HCT116 (cell line): ENCODE measurements around the gene ZMYM2. TPM values are rescaled to one million over a fixed set of nuclear protein-coding genes. Genes with fewer than 3 reads are reported as not detected.

Experiments used
- ATAC-seq: fragments of 200-7000 bp; cut with Tn5 transposase; 2 replicates; pipeline ENCODE4 v1.9.1; 2020; ENCODE audit warnings: mild to moderate bottlenecking, moderate library complexity
- BruUV-seq: library from RNA; stranded (reverse); fragments of 400-500 nt; replicated peaks from 2 replicates; lab custom pipeline; 2021; lab: Mats Ljungman, UMichigan
- CTCF ChIA-PET: fragments of 300-600 bp; sonication (Branson Sonifier 250); formaldehyde crosslinking; loops from one replicate; lab custom pipeline; 2021; ENCODE audit warnings: antibody characterized with exemption; lab: Charles Lee
- POLR2A ChIA-PET: fragments of 300-600, 350-600 bp; sonication (Branson Sonifier 250); formaldehyde crosslinking; loops from one replicate; lab custom pipeline; 2021; ENCODE audit warnings: antibody characterized with exemption; lab: Charles Lee
- RAD21 ChIA-PET, 2 experiments: fragments of 300-600 bp; sonication (Branson Sonifier 250); formaldehyde crosslinking; loops; one replicate each; lab custom pipeline; 2023; ENCODE audit warnings: low total read pairs in 2 of 2; ENCODE audit not compliant: uncharacterized antibody in 2 of 2, unreplicated experiment in 2 of 2, low non-redundant PET in 1 of 2; lab: Charles Lee
- DNase-seq: peaks from one replicate; pipeline ENCODE4 v3.0.0-alpha.2; 2010; ENCODE audit warnings: low read depth, low spot score
- H2AFZ ChIP-seq: fragments of 200-600 bp; shearing (Covaris generic), sonication (generic); 2 replicates; pipeline ENCODE4 v1.6.1; 2017; ENCODE audit warnings: low read depth, mixed run types, mixed read lengths, antibody characterized with exemption, low read length; ENCODE audit not compliant: poor library complexity, severe bottlenecking
- H3K27ac ChIP-seq: 2 replicates; pipeline ENCODE4 v1.5.1; 2012; ENCODE audit warnings: low read depth, low read length
- H3K27me3 ChIP-seq: fragments of 200-600 bp; sonication (generic); 2 replicates; pipeline ENCODE4 v1.6.1; 2016; ENCODE audit warnings: mixed run types, low read length, mixed read lengths; ENCODE audit not compliant: insufficient read depth
- H3K36me3 ChIP-seq, 2 experiments: fragments of 200-500 bp in 1 of 2; fragments of 200-600 bp in 1 of 2; sonication (Bioruptor generic) in 1 of 2; sonication (generic) in 1 of 2; 2 replicates each; pipeline versions ENCODE4 v1.5.1 to v1.6.1; 2014 to 2016; ENCODE audit warnings: low read length in 2 of 2, inconsistent platforms in 1 of 2, mixed read lengths in 1 of 2, mixed run types in 1 of 2; ENCODE audit not compliant: insufficient read depth in 2 of 2, control insufficient read depth in 1 of 2
- H3K4me1 ChIP-seq, 2 experiments: fragments of 200-600 bp in 1 of 2; sonication (generic) in 1 of 2; 2 replicates each; pipeline versions ENCODE4 v1.5.1 to v1.6.1; 2012 to 2017; ENCODE audit warnings: low read length in 2 of 2, inconsistent platforms in 1 of 2, mild to moderate bottlenecking in 1 of 2, mixed read lengths in 1 of 2, mixed run types in 1 of 2, moderate library complexity in 1 of 2; ENCODE audit not compliant: insufficient read depth in 2 of 2, control insufficient read depth in 1 of 2
- H3K4me2 ChIP-seq: fragments of 200-600 bp; sonication (generic); 2 replicates; pipeline ENCODE4 v1.6.1; 2017; ENCODE audit warnings: mixed run types, low read length, mixed read lengths
- H3K4me3 ChIP-seq, 2 experiments: fragments of 200-600 bp in 1 of 2; sonication (generic) in 1 of 2; replicated peaks in 1 of 2; 2 replicates each; pipeline ENCODE4 v1.5.1; 2011 to 2016; ENCODE audit warnings: low read length in 2 of 2, control low read depth in 1 of 2, low read depth in 1 of 2, mild to moderate bottlenecking in 1 of 2, mixed read lengths in 1 of 2, mixed run types in 1 of 2
- H3K79me2 ChIP-seq: fragments of 200-600 bp; sonication (generic); 2 replicates; pipeline ENCODE4 v1.6.1; 2017; ENCODE audit warnings: mild to moderate bottlenecking, mixed run types, low read length, moderate library complexity, mixed read lengths; ENCODE audit not compliant: insufficient read depth
- H3K9ac ChIP-seq: fragments of 200-600 bp; sonication (generic); 2 replicates; pipeline ENCODE4 v1.6.1; 2016; ENCODE audit warnings: low read length, mixed read lengths
- H3K9me2 ChIP-seq: fragments of 200-600 bp; sonication (generic), shearing (Covaris generic); 2 replicates; pipeline ENCODE4 v1.6.1; 2017; ENCODE audit warnings: mixed run types, mild to moderate bottlenecking, moderate library complexity; ENCODE audit not compliant: insufficient read depth
- H3K9me3 ChIP-seq, 2 experiments: fragments of 200-500 bp in 1 of 2; fragments of 200-600 bp in 1 of 2; sonication (Bioruptor generic) in 1 of 2; sonication (generic) in 1 of 2; 2 replicates each; pipeline ENCODE4 v1.6.1; 2014 to 2017; ENCODE audit warnings: low read length in 2 of 2, mixed read lengths in 2 of 2, inconsistent platforms in 1 of 2, low read depth in 1 of 2, mild to moderate bottlenecking in 1 of 2, mixed run types in 1 of 2, moderate library complexity in 1 of 2; ENCODE audit not compliant: control insufficient read depth in 1 of 2, insufficient read depth in 1 of 2
- H4K20me1 ChIP-seq: fragments of 200-600 bp; sonication (generic), shearing (Covaris generic); 2 replicates; pipeline ENCODE4 v1.6.1; 2017; ENCODE audit warnings: mixed run types, mild to moderate bottlenecking, moderate library complexity; ENCODE audit not compliant: insufficient read depth
- CBX3 ChIP-seq: IDR thresholded peaks from 2 replicates; pipeline ENCODE4 v1.6.1; 2012; ENCODE audit warnings: low read depth
- CEBPB ChIP-seq: IDR thresholded peaks from 2 replicates; pipeline ENCODE4 v1.6.1; 2012; ENCODE audit warnings: low read depth
- ELF1 ChIP-seq: IDR thresholded peaks from 2 replicates; pipeline ENCODE4 v1.6.1; 2012; ENCODE audit warnings: low read depth, borderline replicate concordance
- FOSL1 ChIP-seq: IDR thresholded peaks from 2 replicates; pipeline ENCODE4 v1.6.1; 2012; ENCODE audit warnings: low read depth
- POLR2AphosphoS5 ChIP-seq: IDR thresholded peaks from 2 replicates; pipeline ENCODE4 v1.6.1; 2011; ENCODE audit warnings: mild to moderate bottlenecking, low read depth, low read length, moderate library complexity
- RAD21 ChIP-seq: IDR thresholded peaks from 2 replicates; pipeline ENCODE4 v1.6.1; 2012; ENCODE audit warnings: low read depth, mild to moderate bottlenecking
- SIN3A ChIP-seq: IDR thresholded peaks from 2 replicates; pipeline ENCODE4 v1.6.1; 2012; ENCODE audit warnings: low read depth
- YY1 ChIP-seq: IDR thresholded peaks from 2 replicates; pipeline ENCODE4 v1.6.1; 2011; ENCODE audit warnings: low read length, low read depth, moderate library complexity, mild to moderate bottlenecking; ENCODE audit not compliant: insufficient replicate concordance; ENCODE audit errors: extremely low read depth
- ZFX ChIP-seq: fragments of 450-650 bp; IDR thresholded peaks from 2 replicates; pipeline ENCODE4 v1.6.1; 2017
- ZNF274 ChIP-seq: fragments of 200-500 bp; sonication (Bioruptor generic); IDR thresholded peaks from 2 replicates; pipeline ENCODE4 v1.6.1; 2014; ENCODE audit warnings: mild to moderate bottlenecking, low read depth, low read length, inconsistent platforms
- intact Hi-C: fragments of 100-400 bp; cut with micrococcal nuclease; formaldehyde crosslinking; loops from 2 replicates; pipeline ENCODE4 v1.10.0; 2022
- total RNA-seq: library from RNA; stranded (reverse); gene quantifications from one replicate; pipeline ENCODE4 v1.2.1, GENCODE V29; 2021; ENCODE audit not compliant: unreplicated experiment
- TF ChIP-seq, protein P1 (sequence below): IDR thresholded peaks from 2 replicates; pipeline ENCODE4 v1.6.1; 2012
- TF ChIP-seq, protein P2 (sequence below): IDR thresholded peaks from 2 replicates; pipeline ENCODE4 v1.6.1; 2011; ENCODE audit warnings: mild to moderate bottlenecking, low read length, moderate library complexity; ENCODE audit not compliant: insufficient replicate concordance; ENCODE audit errors: extremely low read depth

The ZMYM2 gene
- total RNA-seq, 1 experiment from 2014 or later: 53.0 TPM

DNA sequence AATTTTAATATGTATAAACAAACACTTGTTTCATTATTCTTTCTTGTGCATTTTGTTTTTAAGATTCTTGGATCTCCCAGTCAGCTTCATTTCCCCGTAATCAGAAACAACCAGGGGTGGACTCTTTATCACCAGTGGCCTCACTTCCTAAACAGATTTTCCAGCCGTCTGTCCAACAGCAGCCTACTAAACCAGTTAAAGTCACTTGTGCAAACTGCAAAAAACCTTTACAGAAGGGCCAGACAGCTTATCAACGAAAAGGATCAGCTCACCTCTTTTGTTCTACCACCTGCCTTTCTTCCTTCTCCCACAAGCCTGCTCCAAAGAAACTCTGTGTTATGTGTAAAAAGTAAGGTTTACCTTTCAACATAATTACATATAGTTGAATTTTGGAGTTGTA lies 44.3 kb downstream of the ZMYM2 start:
- TF ChIP-seq ZFX (no peak), SIN3A (no peak)
- TF ChIP-seq, all 23 proteins: peak for 0
- no peaks in the 10 kb centered on the region for H3K4me1 ChIP-seq
- ChIA-PET RAD21 (no interaction called here), POLR2A (no interaction called here), CTCF (interaction anchor here (1.6 kb wide), 1 partner anchor 18 kb away, joined by 3 read pairs; no protein-coding TSS in a partner anchor)
- peaks cover 13 to 34% of the 10 kb centered on the region in 2 experiments for H3K36me3 ChIP-seq
- DNase-seq (no peak), ATAC-seq (no peak)
- H3K4me2 ChIP-seq: no peak overlapping the region
- H3K9me3 ChIP-seq: no peaks in the 10 kb centered on the region; a peak in 1 of 4 replicates
- H3K9me2 ChIP-seq: no peaks in the 10 kb centered on the region
- H3K27ac ChIP-seq: no peak overlapping the region
- H3K9ac ChIP-seq: no peak overlapping the region
- no peak overlapping the region for H2AFZ ChIP-seq
- no peak overlapping the region for H3K4me3 ChIP-seq
- no TSS peak for BruUV-seq
- H3K27me3 ChIP-seq: no peaks in the 10 kb centered on the region
- no peaks in the 10 kb centered on the region; the same call in none of the 2 replicates for H4K20me1 ChIP-seq
- H3K79me2 ChIP-seq: peaks cover 51% of the 10 kb centered on the region
- intact Hi-C loops: no loop called here

DNA sequence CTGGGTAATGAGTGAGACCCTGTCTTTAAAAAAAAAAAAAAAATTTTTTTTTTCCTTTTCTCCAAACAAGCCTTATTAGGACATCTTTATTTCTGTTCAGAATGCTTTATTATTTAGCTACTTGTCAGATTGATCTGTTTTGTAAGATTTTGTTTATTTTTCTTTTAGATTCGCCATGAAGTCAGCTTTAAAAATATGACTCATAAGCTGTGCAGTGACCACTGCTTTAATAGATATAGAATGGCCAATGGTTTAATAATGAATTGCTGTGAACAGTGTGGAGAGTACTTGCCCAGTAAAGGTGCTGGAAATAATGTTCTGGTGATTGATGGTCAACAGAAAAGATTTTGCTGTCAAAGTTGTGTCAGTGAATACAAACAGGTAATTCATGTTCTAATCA lies 47.7 kb downstream of the ZMYM2 start:
- no peak overlapping the region for H3K27ac ChIP-seq
- no peaks in the 10 kb centered on the region for H3K9me2 ChIP-seq
- no peaks in the 10 kb centered on the region; the same call in 1 of the 2 replicates for H4K20me1 ChIP-seq
- BruUV-seq: no TSS peak
- peaks cover 22% of the 10 kb centered on the region for H3K79me2 ChIP-seq
- no peak overlapping the region for H3K9ac ChIP-seq
- RAD21 ChIA-PET: no interaction called here
- POLR2A ChIA-PET: no interaction called here
- TF ChIP-seq RAD21 (no peak), ZNF274 (no peak), ELF1 (no peak), CEBPB (no peak), YY1 (no peak), POLR2AphosphoS5 (no peak), CBX3 (no peak), SIN3A (no peak), FOSL1 (no peak)
- TF ChIP-seq, protein P1, sequence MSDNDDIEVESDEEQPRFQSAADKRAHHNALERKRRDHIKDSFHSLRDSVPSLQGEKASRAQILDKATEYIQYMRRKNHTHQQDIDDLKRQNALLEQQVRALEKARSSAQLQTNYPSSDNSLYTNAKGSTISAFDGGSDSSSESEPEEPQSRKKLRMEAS: no peak
- TF ChIP-seq, protein P2, sequence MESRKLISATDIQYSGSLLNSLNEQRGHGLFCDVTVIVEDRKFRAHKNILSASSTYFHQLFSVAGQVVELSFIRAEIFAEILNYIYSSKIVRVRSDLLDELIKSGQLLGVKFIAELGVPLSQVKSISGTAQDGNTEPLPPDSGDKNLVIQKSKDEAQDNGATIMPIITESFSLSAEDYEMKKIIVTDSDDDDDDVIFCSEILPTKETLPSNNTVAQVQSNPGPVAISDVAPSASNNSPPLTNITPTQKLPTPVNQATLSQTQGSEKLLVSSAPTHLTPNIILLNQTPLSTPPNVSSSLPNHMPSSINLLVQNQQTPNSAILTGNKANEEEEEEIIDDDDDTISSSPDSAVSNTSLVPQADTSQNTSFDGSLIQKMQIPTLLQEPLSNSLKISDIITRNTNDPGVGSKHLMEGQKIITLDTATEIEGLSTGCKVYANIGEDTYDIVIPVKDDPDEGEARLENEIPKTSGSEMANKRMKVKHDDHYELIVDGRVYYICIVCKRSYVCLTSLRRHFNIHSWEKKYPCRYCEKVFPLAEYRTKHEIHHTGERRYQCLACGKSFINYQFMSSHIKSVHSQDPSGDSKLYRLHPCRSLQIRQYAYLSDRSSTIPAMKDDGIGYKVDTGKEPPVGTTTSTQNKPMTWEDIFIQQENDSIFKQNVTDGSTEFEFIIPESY: no peak
- intact Hi-C loops: no loop called here
- no peaks in the 10 kb centered on the region for H3K4me1 ChIP-seq
- no peak overlapping the region for H3K4me3 ChIP-seq
- ATAC-seq: no peak
- H3K9me3 ChIP-seq: no peaks in the 10 kb centered on the region; a peak in 1 of 4 replicates
- CTCF ChIA-PET: no interaction called here
- H3K4me2 ChIP-seq: no peak overlapping the region
- no peak for DNase-seq
- no peak overlapping the region for H2AFZ ChIP-seq
- peaks cover 32 to 41% of the 10 kb centered on the region in 2 experiments for H3K36me3 ChIP-seq
- H3K27me3 ChIP-seq: no peaks in the 10 kb centered on the region
